ENCODE data around the gene FOXM1.
"Not testable (repeated sequence)": the region's sequence is repeated elsewhere in the genome, so short reads cannot be mapped to it uniquely, and the experiment has no call there.

GRCh38 chr12:2863402-2863801 is 13.6 kb downstream of the FOXM1 start:
- TF ChIP-seq POLR2A (IDR thresholded peaks at IDR 0.05; ENCODE audit: low read length); GATA1 (IDR thresholded peaks at IDR 0.05; ENCODE audit: low read depth, low read length): not testable (repeated sequence)

All from erythroblast (primary cell).